Muscle layer of duodenum (tissue), 2 donors: ENCODE measurements around the gene FBXL20.

Experiments used
- H3K27ac ChIP-seq: one replicate; pipeline ENCODE4 v1.7.0; 2013; ENCODE audit warnings: mild to moderate bottlenecking, low read length
- H3K27me3 ChIP-seq: one replicate; pipeline ENCODE4 v1.7.0; 2013; ENCODE audit warnings: low read depth, mild to moderate bottlenecking, control low read depth, low read length
- H3K36me3 ChIP-seq, 2 donors: one replicate each; pipeline ENCODE4 v1.7.0; 2013; ENCODE audit warnings: low read length in 2 of 2, control low read depth in 1 of 2, mild to moderate bottlenecking in 1 of 2; ENCODE audit not compliant: insufficient read depth in 2 of 2, control insufficient read depth in 1 of 2
- H3K4me1 ChIP-seq, 2 donors: one replicate each; pipeline ENCODE4 v1.7.0; 2013; ENCODE audit warnings: low read length in 2 of 2, mild to moderate bottlenecking in 2 of 2, control low read depth in 1 of 2, moderate library complexity in 1 of 2; ENCODE audit not compliant: insufficient read depth in 2 of 2, control insufficient read depth in 1 of 2
- H3K4me3 ChIP-seq, 2 donors: one replicate each; pipeline ENCODE4 v1.7.0; 2013; ENCODE audit warnings: low read length in 2 of 2, low read depth in 1 of 2, mild to moderate bottlenecking in 1 of 2
- H3K9me3 ChIP-seq, 2 donors: one replicate each; pipeline ENCODE4 v1.7.0; 2013; ENCODE audit warnings: low read length in 2 of 2, control low read depth in 1 of 2, mild to moderate bottlenecking in 1 of 2; ENCODE audit not compliant: control insufficient read depth in 1 of 2
- donor health status: healthy.

The FBXL20 gene

GRCh38 chr17:39405436-39405835 lies 4.0 kb upstream of the FBXL20 start:
- Histone ChIP-seq H3K4me3 (no peak overlapping the region), H3K27ac (no peak overlapping the region), H3K4me1 (peaks cover 2 to 3% of the 10 kb centered on the region in 2 donors), H3K27me3 (no peaks in the 10 kb centered on the region), H3K36me3 (peaks cover 37 to 47% of the 10 kb centered on the region in 2 donors), H3K9me3 (no peaks in the 10 kb centered on the region)

GRCh38 chr17:39404542-39405378 lies 3.3 kb upstream of the FBXL20 start:
- Histone ChIP-seq H3K27ac (no peak overlapping the region), H3K36me3 (peaks cover 30 to 41% of the 10 kb centered on the region in 2 donors), H3K27me3 (no peaks in the 10 kb centered on the region), H3K4me1 (peaks cover 7 to 9% of the 10 kb centered on the region in 2 donors), H3K4me3 (no peak overlapping the region), H3K9me3 (no peaks in the 10 kb centered on the region)

- Histone ChIP-seq H3K4me3 (no peak overlapping the region), H3K9me3 (no peaks in the 10 kb centered on the region), H3K36me3 (peaks cover 15 to 24% of the 10 kb centered on the region in 2 donors), H3K27ac (no peak overlapping the region), H3K4me1 (peaks cover 7 to 14% of the 10 kb centered on the region in 2 donors), H3K27me3 (no peaks in the 10 kb centered on the region)
Measured at GRCh38 chr17:39402890-39403605, 1.6 kb upstream of the FBXL20 start.

GRCh38 chr17:39402244-39402889 lies 941 bp upstream of the FBXL20 start:
- Histone ChIP-seq H3K27me3 (no peaks in the 10 kb centered on the region), H3K4me1 (peaks cover 7 to 14% of the 10 kb centered on the region in 2 donors), H3K36me3 (peaks cover 9 to 17% of the 10 kb centered on the region in 2 donors), H3K27ac (no peak overlapping the region), H3K4me3 (peak overlapping the region; percentile 86 to 96), H3K9me3 (no peaks in the 10 kb centered on the region)

- Histone ChIP-seq H3K4me3 (peak overlapping the region; percentile 86 to 96), H3K36me3 (peaks cover 4 to 9% of the 10 kb centered on the region in 2 donors), H3K9me3 (no peaks in the 10 kb centered on the region), H3K27me3 (no peaks in the 10 kb centered on the region), H3K4me1 (peaks cover 7 to 14% of the 10 kb centered on the region in 2 donors), H3K27ac (peak overlapping the region; percentile 56)
Measured at GRCh38 chr17:39400547-39401411, 647 bp downstream of the FBXL20 start.

- Histone ChIP-seq H3K27ac (peak overlapping the region; percentile 56), H3K4me1 (peaks cover 7 to 14% of the 10 kb centered on the region in 2 donors), H3K9me3 (no peaks in the 10 kb centered on the region), H3K27me3 (no peaks in the 10 kb centered on the region), H3K4me3 (peak overlapping the region; percentile 86 to 96), H3K36me3 (peaks cover 0 to 1% of the 10 kb centered on the region in 2 donors)
Measured at GRCh38 chr17:39399791-39400190, 1.6 kb downstream of the FBXL20 start.

- Histone ChIP-seq H3K27ac (no peak overlapping the region), H3K4me1 (no peaks in the 10 kb centered on the region), H3K9me3 (no peaks in the 10 kb centered on the region), H3K36me3 (no peaks in the 10 kb centered on the region), H3K4me3 (no peak overlapping the region), H3K27me3 (no peaks in the 10 kb centered on the region)
Measured at GRCh38 chr17:39393736-39394135, 7.7 kb downstream of the FBXL20 start.

GRCh38 chr17:39391448-39391847 lies 10.0 kb downstream of the FBXL20 start:
- Histone ChIP-seq H3K4me3 (no peak overlapping the region), H3K9me3 (no peaks in the 10 kb centered on the region), H3K27me3 (no peaks in the 10 kb centered on the region), H3K4me1 (no peaks in the 10 kb centered on the region), H3K36me3 (peaks cover 0 to 9% of the 10 kb centered on the region in 2 donors), H3K27ac (no peak overlapping the region)

- no peak overlapping the region for H3K4me3 ChIP-seq
- H3K4me1 ChIP-seq: no peaks in the 10 kb centered on the region
- peaks cover 0 to 9% of the 10 kb centered on the region in 2 donors for H3K36me3 ChIP-seq
- H3K27ac ChIP-seq: no peak overlapping the region
- no peaks in the 10 kb centered on the region for H3K27me3 ChIP-seq
- H3K9me3 ChIP-seq: no peaks in the 10 kb centered on the region
Measured at GRCh38 chr17:39385040-39385439, 16.4 kb downstream of the FBXL20 start.

- Histone ChIP-seq H3K27me3 (no peaks in the 10 kb centered on the region), H3K27ac (no peak overlapping the region), H3K36me3 (no peaks in the 10 kb centered on the region), H3K9me3 (no peaks in the 10 kb centered on the region), H3K4me1 (no peaks in the 10 kb centered on the region), H3K4me3 (no peak overlapping the region)
Measured at GRCh38 chr17:39380144-39380543, 21.3 kb downstream of the FBXL20 start.
